Mucosa of stomach (tissue), 1 donor: ENCODE results near the gene EHBP1.
"Not testable (repeated sequence)": the region's sequence is repeated elsewhere in the genome, so short reads cannot be mapped to it uniquely, and the experiment has no call there.

Experiments
- H3K27me3 ChIP-seq: one replicate; pipeline ENCODE4 v1.7.0; 2013; ENCODE audit warnings: mild to moderate bottlenecking, low read length; ENCODE audit not compliant: control insufficient read depth, insufficient read depth
- H3K36me3 ChIP-seq: one replicate; pipeline ENCODE4 v1.7.0; 2013; ENCODE audit warnings: low read length; ENCODE audit not compliant: control insufficient read depth, insufficient read depth
- H3K4me1 ChIP-seq: one replicate; pipeline ENCODE4 v1.7.0; 2013; ENCODE audit warnings: mild to moderate bottlenecking, low read length; ENCODE audit not compliant: control insufficient read depth, insufficient read depth
- H3K4me3 ChIP-seq: one replicate; pipeline ENCODE4 v1.7.0; 2013; ENCODE audit warnings: low read length
- H3K9ac ChIP-seq: one replicate; pipeline ENCODE4 v1.7.0; 2013; ENCODE audit warnings: mild to moderate bottlenecking, low read length, moderate library complexity
- H3K9me3 ChIP-seq: one replicate; pipeline ENCODE4 v1.7.0; 2013; ENCODE audit warnings: mild to moderate bottlenecking, low read length, moderate library complexity; ENCODE audit not compliant: control insufficient read depth
- donor health status: Pancreatic carcinoma.

EHBP1 gene

GRCh38 chr2:62708751-62709150, 3.2 kb downstream of the EHBP1 start:
- H3K27me3 ChIP-seq, result no peaks in the 10 kb centered on the region
- H3K9me3 ChIP-seq, result no peaks in the 10 kb centered on the region
- no peak overlapping the region for H3K4me3 ChIP-seq
- H3K36me3 ChIP-seq, result no peaks in the 10 kb centered on the region
- H3K4me1 ChIP-seq, result peaks cover 14% of the 10 kb centered on the region
- no peak overlapping the region for H3K9ac ChIP-seq

- Histone ChIP-seq H3K27me3 (no peaks in the 10 kb centered on the region), H3K9ac (no peak overlapping the region), H3K36me3 (no peaks in the 10 kb centered on the region), H3K4me1 (peaks cover 9% of the 10 kb centered on the region), H3K4me3 (no peak overlapping the region), H3K9me3 (no peaks in the 10 kb centered on the region)
These were observed 6.5 kb downstream of the EHBP1 start for GRCh38 chr2:62711832-62712494.

DNA sequence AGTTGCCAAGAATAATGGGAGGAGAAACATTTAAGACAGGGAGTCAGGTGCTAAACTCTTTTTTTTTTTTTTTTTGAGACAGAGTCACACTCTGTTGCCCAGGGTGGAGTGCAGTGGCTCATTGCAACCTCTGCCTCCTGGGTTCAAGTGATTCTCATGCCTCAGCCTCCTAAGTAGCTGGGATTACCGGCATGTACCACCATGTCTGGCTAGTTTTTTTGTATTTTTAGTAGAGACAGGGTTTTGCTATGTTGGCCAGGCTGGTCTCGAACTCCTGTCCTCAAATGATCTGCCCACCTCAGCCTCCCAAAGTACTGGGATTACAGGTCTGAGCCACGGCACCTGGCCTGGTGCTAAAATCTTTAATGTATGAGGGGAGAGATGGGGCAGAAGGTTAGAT, 7.7 kb downstream of the EHBP1 start:
- H3K4me1 ChIP-seq, H3K9ac ChIP-seq, H3K27me3 ChIP-seq, H3K36me3 ChIP-seq, H3K4me3 ChIP-seq, H3K9me3 ChIP-seq: not testable (repeated sequence)

DNA sequence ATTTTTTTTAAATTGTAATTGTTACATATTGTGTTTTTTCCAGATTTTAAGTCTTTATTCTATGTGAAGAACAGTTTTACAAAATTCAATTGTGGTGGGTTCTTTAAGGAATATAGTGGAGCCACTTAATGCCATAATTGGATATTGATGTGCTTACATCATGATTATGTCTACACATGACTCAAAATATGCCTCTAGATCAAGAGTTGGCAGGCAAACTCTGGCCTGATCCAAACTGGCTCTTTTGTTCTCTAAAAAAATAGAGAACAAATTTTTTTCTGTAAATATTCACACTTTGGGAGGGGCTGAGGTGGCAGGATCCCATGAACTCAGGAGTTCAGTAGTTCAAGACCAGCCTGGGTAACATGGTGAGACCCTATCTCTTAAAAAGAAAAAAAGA, 8.3 kb downstream of the EHBP1 start:
- Histone ChIP-seq H3K27me3 (no peaks in the 10 kb centered on the region), H3K4me1 (no peaks in the 10 kb centered on the region), H3K36me3 (no peaks in the 10 kb centered on the region), H3K9ac (no peak overlapping the region), H3K4me3 (no peak overlapping the region), H3K9me3 (no peaks in the 10 kb centered on the region)

DNA sequence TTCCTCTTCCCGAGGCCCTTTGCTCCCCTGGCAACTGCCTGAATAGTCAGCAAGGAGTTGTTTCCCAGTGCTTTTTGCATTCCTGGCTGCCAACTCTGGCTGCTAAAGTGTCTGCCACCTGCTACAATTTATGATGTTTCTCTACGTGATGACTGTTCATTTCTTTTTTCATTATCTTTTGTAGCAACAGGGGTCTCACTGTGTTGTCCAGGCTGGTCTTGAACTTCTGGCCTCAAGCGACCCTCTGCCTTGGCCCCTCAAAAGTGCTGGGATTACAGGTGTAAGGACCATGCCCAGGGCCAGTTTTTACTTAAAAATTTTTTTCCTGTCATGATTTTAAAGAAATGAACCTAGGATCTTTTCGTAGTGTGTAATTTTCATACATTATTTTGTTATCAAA, 11.3 kb downstream of the EHBP1 start:
- H3K27me3 ChIP-seq, result no peaks in the 10 kb centered on the region
- H3K9ac ChIP-seq, result no peak overlapping the region
- H3K36me3 ChIP-seq, result no peaks in the 10 kb centered on the region
- H3K4me1 ChIP-seq, result no peaks in the 10 kb centered on the region
- H3K9me3 ChIP-seq, result no peaks in the 10 kb centered on the region
- H3K4me3 ChIP-seq, result no peak overlapping the region

DNA sequence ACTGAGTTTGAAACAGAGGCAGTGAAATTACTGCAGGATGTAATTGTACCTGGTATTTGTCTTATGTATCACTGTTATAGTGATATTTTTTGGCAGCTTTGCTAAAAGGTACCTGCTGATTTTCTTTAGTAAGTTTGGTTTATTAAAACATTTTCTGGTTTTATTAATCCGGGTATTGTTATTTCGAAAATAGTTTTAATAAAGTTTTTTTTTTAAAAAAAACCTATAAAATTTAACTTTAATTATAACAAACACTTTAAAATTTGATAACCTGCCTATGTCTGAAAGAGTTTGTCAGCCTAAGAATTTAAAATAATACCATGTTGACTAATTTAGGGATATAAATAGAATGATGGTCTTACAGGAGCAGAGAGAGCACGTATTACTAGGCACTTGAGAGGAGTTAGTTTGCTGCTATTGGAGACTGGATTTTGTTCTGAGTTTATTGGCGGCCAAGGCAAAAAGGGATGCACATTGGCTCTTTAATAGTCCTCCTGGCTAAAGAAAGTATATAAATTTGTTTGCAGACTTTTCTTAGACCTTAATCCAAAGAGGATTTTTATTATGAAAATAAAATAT, 12.1 kb downstream of the EHBP1 start:
- Histone ChIP-seq H3K9ac (no peak overlapping the region), H3K4me3 (no peak overlapping the region), H3K4me1 (no peaks in the 10 kb centered on the region), H3K9me3 (no peaks in the 10 kb centered on the region), H3K27me3 (no peaks in the 10 kb centered on the region), H3K36me3 (no peaks in the 10 kb centered on the region)

DNA sequence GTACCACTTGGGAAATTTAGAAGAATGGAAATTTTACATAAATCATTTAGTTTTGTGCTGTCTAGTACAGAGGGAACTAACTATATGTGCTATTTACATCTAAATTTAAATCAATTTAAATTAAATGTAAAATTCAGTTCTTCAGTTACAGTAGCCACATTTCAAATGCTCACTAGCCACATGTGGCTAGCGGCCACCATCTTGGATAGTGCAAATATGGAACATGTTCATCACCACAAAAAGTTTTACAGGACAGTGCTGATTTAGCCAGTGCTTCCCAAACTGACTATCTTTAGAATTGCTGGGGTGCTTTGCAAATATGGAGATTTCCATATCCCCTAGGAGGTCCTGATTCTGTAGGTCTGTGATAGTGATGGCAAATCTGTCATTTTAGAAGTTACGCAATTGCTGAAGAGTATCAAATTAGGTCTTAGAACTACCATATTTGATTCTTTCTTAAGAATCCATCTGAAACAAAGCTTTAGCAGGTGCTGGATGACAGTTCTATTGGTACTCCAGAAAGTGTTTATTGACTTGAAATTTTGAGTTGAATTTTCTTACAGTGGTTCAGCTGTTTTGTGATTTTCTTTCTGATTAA, 12.8 kb downstream of the EHBP1 start:
- H3K4me3 ChIP-seq, result no peak overlapping the region
- H3K9ac ChIP-seq, result no peak overlapping the region
- no peaks in the 10 kb centered on the region for H3K4me1 ChIP-seq
- no peaks in the 10 kb centered on the region for H3K9me3 ChIP-seq
- H3K27me3 ChIP-seq, result no peaks in the 10 kb centered on the region
- H3K36me3 ChIP-seq, result no peaks in the 10 kb centered on the region

DNA sequence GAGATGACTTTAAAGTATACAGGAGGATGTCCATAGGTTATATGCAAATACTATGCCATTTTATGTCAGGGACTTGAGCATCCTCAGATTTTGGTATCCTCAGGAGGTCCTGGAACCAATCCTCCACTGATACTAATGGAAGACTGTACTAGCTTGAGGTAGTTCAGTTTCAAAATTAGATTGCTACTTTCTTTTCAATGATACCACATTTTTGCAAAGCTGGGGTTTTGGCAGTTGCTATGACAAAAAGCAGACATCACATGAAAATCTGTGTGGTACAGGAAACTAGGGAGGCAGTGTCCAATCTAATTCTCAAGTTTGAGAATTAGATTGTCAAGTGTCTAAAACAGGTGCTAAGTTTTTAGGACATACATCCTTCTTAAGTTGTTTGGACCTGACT, 14.2 kb downstream of the EHBP1 start:
- Histone ChIP-seq H3K27me3 (no peaks in the 10 kb centered on the region), H3K9me3 (no peaks in the 10 kb centered on the region), H3K4me3 (no peak overlapping the region), H3K9ac (no peak overlapping the region), H3K4me1 (no peaks in the 10 kb centered on the region), H3K36me3 (no peaks in the 10 kb centered on the region)

DNA sequence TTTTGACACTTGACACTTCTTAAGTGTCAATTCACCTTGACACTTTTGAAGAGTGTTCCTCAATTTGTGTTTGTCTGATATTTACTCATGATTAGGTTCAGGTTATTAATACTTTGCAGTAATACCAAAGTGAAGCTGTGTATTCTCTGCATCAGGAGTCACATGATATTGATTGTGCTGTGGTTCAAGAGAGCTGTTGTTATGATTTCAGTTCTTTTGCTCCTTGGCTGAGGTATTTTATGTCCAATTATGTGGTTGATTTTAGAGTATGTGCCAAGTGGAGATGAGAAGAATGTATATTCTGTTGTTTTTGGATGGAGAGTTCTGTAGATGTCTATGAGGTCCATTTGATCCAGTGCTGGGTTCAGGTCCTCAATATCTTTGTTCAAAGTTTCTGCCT, 17.2 kb downstream of the EHBP1 start:
- Histone ChIP-seq H3K4me1 (no peaks in the 10 kb centered on the region), H3K27me3 (no peaks in the 10 kb centered on the region), H3K9ac (no peak overlapping the region), H3K36me3 (no peaks in the 10 kb centered on the region), H3K9me3 (no peaks in the 10 kb centered on the region), H3K4me3 (no peak overlapping the region)

- Histone ChIP-seq H3K9me3 (no peaks in the 10 kb centered on the region), H3K27me3 (no peaks in the 10 kb centered on the region), H3K4me1 (no peaks in the 10 kb centered on the region), H3K36me3 (no peaks in the 10 kb centered on the region), H3K9ac (no peak overlapping the region), H3K4me3 (no peak overlapping the region)
These were observed 17.7 kb downstream of the EHBP1 start for GRCh38 chr2:62723253-62723652.

- no peak overlapping the region for H3K9ac ChIP-seq
- H3K4me1 ChIP-seq, result no peaks in the 10 kb centered on the region
- H3K9me3 ChIP-seq, result no peaks in the 10 kb centered on the region
- H3K4me3 ChIP-seq, result no peak overlapping the region
- H3K36me3 ChIP-seq, result no peaks in the 10 kb centered on the region
- H3K27me3 ChIP-seq, result no peaks in the 10 kb centered on the region
These were observed 18.6 kb downstream of the EHBP1 start for GRCh38 chr2:62724106-62724505.

- Histone ChIP-seq H3K36me3 (no peaks in the 10 kb centered on the region), H3K9me3 (no peaks in the 10 kb centered on the region), H3K4me3 (no peak overlapping the region), H3K9ac (no peak overlapping the region), H3K4me1 (no peaks in the 10 kb centered on the region), H3K27me3 (no peaks in the 10 kb centered on the region)
These were observed 19.6 kb downstream of the EHBP1 start for GRCh38 chr2:62724886-62725711.
